ENCODE measurements around the gene FLNB. TPM values are rescaled to one million over a fixed set of nuclear protein-coding genes. Genes with fewer than 3 reads are reported as not detected.

The FLNB gene
- total RNA-seq, 4 donors from 2014 or later = 265 to 345 (median 277) TPM

GRCh38 chr3:58141766-58142345 is 133.6 kb downstream of the FLNB start:
- H3K27me3 ChIP-seq = no peaks in the 10 kb centered on the region
- peaks cover 0 to 88% (median 11%) of the 10 kb centered on the region in 3 donors for H3K36me3 ChIP-seq
- H3K4me1 ChIP-seq = peaks cover 0 to 12% (median 6%) of the 10 kb centered on the region in 4 donors
- H3K4me3 ChIP-seq = no peak overlapping the region
- H3K27ac ChIP-seq = peak overlapping the region in 1 of 4 donors; percentile 50
- no peaks in the 10 kb centered on the region for H3K9me3 ChIP-seq
- DNase-seq (ENCODE audit: low spot score in 2 of 2) = no peak
- WGBS, 2 donors = 92% methylated on average over 12 of the region's 12 CpGs
- no peak for TF ChIP-seq CTCF (IDR thresholded peaks at IDR 0.05)
- TF ChIP-seq POLR2A (IDR thresholded peaks at IDR 0.05) = no peak
- no peak for TF ChIP-seq EP300 (IDR thresholded peaks at IDR 0.05)

GRCh38 chr3:58143417-58144055 is 135.3 kb downstream of the FLNB start:
- H3K27me3 ChIP-seq = no peaks in the 10 kb centered on the region
- no peaks in the 10 kb centered on the region for H3K9me3 ChIP-seq
- peak overlapping the region in 1 of 4 donors; percentile 58 for H3K27ac ChIP-seq
- WGBS, 2 donors = 69 to 76% methylated on average over 9 of the region's 9 CpGs
- peaks cover 0 to 12% (median 6%) of the 10 kb centered on the region in 4 donors for H3K4me1 ChIP-seq
- no peak overlapping the region for H3K4me3 ChIP-seq
- H3K36me3 ChIP-seq = peaks cover 0 to 88% (median 9%) of the 10 kb centered on the region in 3 donors
- TF ChIP-seq POLR2A (IDR thresholded peaks at IDR 0.05) (no peak), EP300 (IDR thresholded peaks at IDR 0.05) (no peak), CTCF (IDR thresholded peaks at IDR 0.05) (no peak)
- DNase-seq (ENCODE audit: low spot score in 2 of 2) = no peak

GRCh38 chr3:58144478-58145325 is 136.5 kb downstream of the FLNB start:
- Histone ChIP-seq H3K9me3 (no peaks in the 10 kb centered on the region), H3K27me3 (no peaks in the 10 kb centered on the region), H3K4me3 (no peak overlapping the region), H3K4me1 (peaks cover 0 to 19% (median 6%) of the 10 kb centered on the region in 4 donors), H3K36me3 (peaks cover 0 to 88% (median 12%) of the 10 kb centered on the region in 3 donors), H3K27ac (peak overlapping the region in 2 of 4 donors; percentile 13 to 58)
- DNase-seq (ENCODE audit: low spot score in 2 of 2) = no peak
- TF ChIP-seq POLR2A (IDR thresholded peaks at IDR 0.05) (no peak), EP300 (IDR thresholded peaks at IDR 0.05) (no peak)
- 68 to 75% methylated on average over 7 of the region's 7 CpGs for WGBS, 2 donors

- Histone ChIP-seq H3K4me3 (no peak overlapping the region), H3K27me3 (no peaks in the 10 kb centered on the region), H3K27ac (peak overlapping the region in 1 of 4 donors; percentile 5), H3K4me1 (peaks cover 0 to 44% (median 6%) of the 10 kb centered on the region in 4 donors), H3K9me3 (no peaks in the 10 kb centered on the region), H3K36me3 (peaks cover 0 to 79% (median 11%) of the 10 kb centered on the region in 3 donors)
- DNase-seq (ENCODE audit: low spot score in 2 of 2) = no peak
- WGBS, 2 donors = 95 to 98% methylated on average over 9 of the region's 9 CpGs
- TF ChIP-seq CTCF (IDR thresholded peaks at IDR 0.05) (no peak), EP300 (IDR thresholded peaks at IDR 0.05) (no peak), POLR2A (IDR thresholded peaks at IDR 0.05) (no peak)
Measured at GRCh38 chr3:58148049-58148448, 139.8 kb downstream of the FLNB start.

- DNase-seq (ENCODE audit: low spot score in 2 of 2) = no peak
- Histone ChIP-seq H3K9me3 (no peaks in the 10 kb centered on the region), H3K36me3 (peaks cover 0 to 87% (median 11%) of the 10 kb centered on the region in 3 donors), H3K27me3 (no peaks in the 10 kb centered on the region), H3K27ac (peak overlapping the region in 3 of 4 donors; percentile 10 to 77 (median 76)), H3K4me3 (no peak overlapping the region), H3K4me1 (peaks cover 0 to 40% (median 0%) of the 10 kb centered on the region in 4 donors)
- WGBS, 2 donors = 72% methylated on average over 14 of the region's 14 CpGs
- TF ChIP-seq POLR2A (IDR thresholded peaks at IDR 0.05) (no peak), CTCF (IDR thresholded peaks at IDR 0.05) (no peak), EP300 (IDR thresholded peaks at IDR 0.05) (no peak)
Measured at GRCh38 chr3:58150130-58150809, 142.0 kb downstream of the FLNB start.
